Liver (tissue), 9 donors: ENCODE measurements around the gene S1PR4. TPM values are rescaled to one million over a fixed set of nuclear protein-coding genes. Genes with fewer than 3 reads are reported as not detected.

Source experiments
- DNase-seq: peaks from one replicate; pipeline ENCODE4 v3.0.0-alpha.2; 2017; ENCODE audit warnings: low spot score
- H3K27ac ChIP-seq, 2 donors: one replicate each; pipeline ENCODE4 v1.7.0; 2013; ENCODE audit warnings: inconsistent platforms in 2 of 2, low read length in 2 of 2, control low read depth in 1 of 2, low read depth in 1 of 2, mild to moderate bottlenecking in 1 of 2
- H3K27me3 ChIP-seq, 4 donors: one replicate each; pipeline versions ENCODE4 v1.6.1 to v1.7.0; 2013; ENCODE audit warnings: low read length in 3 of 4, inconsistent platforms in 1 of 4, mild to moderate bottlenecking in 1 of 4, moderate library complexity in 1 of 4; ENCODE audit not compliant: control insufficient read depth in 4 of 4, insufficient read depth in 4 of 4
- H3K36me3 ChIP-seq, 4 donors: one replicate each; pipeline versions ENCODE4 v1.6.1 to v1.7.0; 2013; ENCODE audit warnings: low read length in 3 of 4, mild to moderate bottlenecking in 3 of 4, low read depth in 1 of 4, moderate library complexity in 1 of 4; ENCODE audit not compliant: control insufficient read depth in 4 of 4, insufficient read depth in 3 of 4
- H3K4me1 ChIP-seq, 4 donors: one replicate each; pipeline versions ENCODE4 v1.6.1 to v1.7.0; 2013; ENCODE audit warnings: low read length in 3 of 4, mild to moderate bottlenecking in 3 of 4, moderate library complexity in 1 of 4; ENCODE audit not compliant: control insufficient read depth in 4 of 4, insufficient read depth in 4 of 4
- H3K4me3 ChIP-seq, 3 donors: one replicate each; pipeline versions ENCODE4 v1.6.1 to v1.7.0; 2013; ENCODE audit warnings: low read length in 3 of 3, control low read depth in 1 of 3, low read depth in 1 of 3, mild to moderate bottlenecking in 1 of 3
- H3K9ac ChIP-seq, 2 donors: one replicate each; pipeline ENCODE4 v1.7.0; 2013; ENCODE audit warnings: low read length in 2 of 2, mild to moderate bottlenecking in 2 of 2, moderate library complexity in 2 of 2, control low read depth in 1 of 2, low read depth in 1 of 2
- H3K9me3 ChIP-seq, 4 donors: one replicate each; pipeline versions ENCODE4 v1.6.1 to v1.7.0; 2013; ENCODE audit warnings: low read length in 3 of 4; ENCODE audit not compliant: control insufficient read depth in 4 of 4
- FOXA2 ChIP-seq: IDR thresholded peaks from 2 replicates; pipeline ENCODE4 v1.6.1; 2016; ENCODE audit warnings: antibody characterized with exemption
- GABPA ChIP-seq, 2 donors: IDR thresholded peaks in 1 of 2; conservative IDR thresholded peaks in 1 of 2; 2 replicates each; pipeline ENCODE4 v1.6.1; 2016; ENCODE audit warnings: antibody characterized with exemption in 2 of 2, mild to moderate bottlenecking in 1 of 2, moderate library complexity in 1 of 2
- HNF4A ChIP-seq, 2 donors: conservative IDR thresholded peaks; 2 replicates each; pipeline ENCODE4 v1.6.1; 2016; ENCODE audit warnings: antibody characterized with exemption in 2 of 2, mild to moderate bottlenecking in 2 of 2
- HNF4G ChIP-seq: IDR thresholded peaks from 2 replicates; pipeline ENCODE4 v1.6.1; 2016; ENCODE audit warnings: antibody characterized with exemption
- JUND ChIP-seq, 2 donors: IDR thresholded peaks; 2 replicates each; pipeline ENCODE4 v1.6.1; 2016; ENCODE audit warnings: antibody characterized with exemption in 2 of 2
- NR2F2 ChIP-seq: IDR thresholded peaks from 2 replicates; pipeline ENCODE4 v1.6.1; 2016; ENCODE audit warnings: antibody characterized with exemption
- RXRA ChIP-seq, 2 donors: IDR thresholded peaks; 2 replicates each; pipeline ENCODE4 v1.6.1; 2017 to 2018; ENCODE audit warnings: antibody characterized with exemption in 2 of 2, mild to moderate bottlenecking in 1 of 2
- SP1 ChIP-seq: IDR thresholded peaks from 2 replicates; pipeline ENCODE4 v1.6.1; 2018; ENCODE audit warnings: antibody characterized with exemption, mild to moderate bottlenecking
- WGBS: extraction: QIAGEN DNeasy Blood & Tissue Kit; methylation state at CpG from one replicate; pipeline ENCODE4 v1.1.7; 2013; 5-methylcytosine and 5-hydroxymethylcytosine counted together
- polyA plus RNA-seq, 2 donors: library from polyadenylated mRNA; stranded (reverse) in 1 of 2; unstranded in 1 of 2; fragments of 200-250 nt in 1 of 2; fragments of >200 nt in 1 of 2; fragmentation: Nextera tagmentation in 1 of 2; extraction: Ambion mirVana in 1 of 2; gene quantifications; one replicate each; pipeline versions ENCODE4 v1.2.1 to v1.2.3, GENCODE V29; 2013 to 2015
- total RNA-seq, 2 donors: library from RNA; depleted of rRNA; stranded (reverse); fragments of >200 nt; gene quantifications; one replicate each; pipeline ENCODE4 v1.2.3, GENCODE V29; 2014
- TF ChIP-seq, protein P1 (sequence below): IDR thresholded peaks from 2 replicates; pipeline ENCODE4 v1.6.1; 2016; ENCODE audit warnings: antibody characterized with exemption
- TF ChIP-seq, protein P2 (sequence below): IDR thresholded peaks from 2 replicates; pipeline ENCODE4 v1.6.1; 2016; ENCODE audit warnings: antibody characterized with exemption
- TF ChIP-seq, protein P3 (sequence below): IDR thresholded peaks from 2 replicates; pipeline ENCODE4 v1.6.1; 2016; ENCODE audit warnings: antibody characterized with exemption, mild to moderate bottlenecking
- TF ChIP-seq, protein P4 (sequence below): IDR thresholded peaks from 2 replicates; pipeline ENCODE4 v1.6.1; 2016; ENCODE audit warnings: antibody characterized with exemption
- donor health status: healthy.
- donor health status: healthy.
- donor health status: healthy.
- donor health status: healthy.
- donor health status: healthy.

The S1PR4 gene
- total and polyA plus RNA-seq, 4 donors = 0.93 to 11.0 (median 2.1) TPM

DNA sequence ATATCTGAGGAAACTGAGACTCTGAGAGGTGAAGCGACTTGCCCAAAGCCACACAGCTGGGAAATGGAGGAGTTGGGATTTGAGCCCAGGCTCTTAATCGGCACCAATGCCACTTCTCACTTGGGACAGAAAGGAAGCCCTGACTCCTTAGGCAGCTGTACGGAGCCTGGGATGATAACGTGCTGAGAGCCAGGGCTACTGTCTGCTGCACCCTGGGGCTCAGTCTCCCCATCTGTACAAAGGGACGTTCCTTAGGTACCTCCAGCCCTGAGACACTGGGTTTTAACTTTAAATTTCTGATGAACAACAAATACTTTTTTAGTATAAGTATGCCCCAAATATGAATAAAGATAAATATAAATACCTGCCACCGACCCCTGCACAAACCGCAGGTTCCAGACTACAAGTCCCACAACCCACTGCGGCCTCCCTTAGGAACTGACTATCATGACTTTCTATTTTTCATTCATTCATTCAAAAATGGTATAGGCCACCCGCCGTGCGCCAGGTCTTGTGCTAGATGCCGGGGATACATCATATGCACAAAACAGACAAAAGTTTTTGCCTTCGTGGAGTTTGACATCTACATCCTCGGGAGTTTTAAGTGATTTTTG lies 6.4 kb downstream of the S1PR4 start (continued):
- TF ChIP-seq SP1 (no peak), HNF4G (no peak)

DNA sequence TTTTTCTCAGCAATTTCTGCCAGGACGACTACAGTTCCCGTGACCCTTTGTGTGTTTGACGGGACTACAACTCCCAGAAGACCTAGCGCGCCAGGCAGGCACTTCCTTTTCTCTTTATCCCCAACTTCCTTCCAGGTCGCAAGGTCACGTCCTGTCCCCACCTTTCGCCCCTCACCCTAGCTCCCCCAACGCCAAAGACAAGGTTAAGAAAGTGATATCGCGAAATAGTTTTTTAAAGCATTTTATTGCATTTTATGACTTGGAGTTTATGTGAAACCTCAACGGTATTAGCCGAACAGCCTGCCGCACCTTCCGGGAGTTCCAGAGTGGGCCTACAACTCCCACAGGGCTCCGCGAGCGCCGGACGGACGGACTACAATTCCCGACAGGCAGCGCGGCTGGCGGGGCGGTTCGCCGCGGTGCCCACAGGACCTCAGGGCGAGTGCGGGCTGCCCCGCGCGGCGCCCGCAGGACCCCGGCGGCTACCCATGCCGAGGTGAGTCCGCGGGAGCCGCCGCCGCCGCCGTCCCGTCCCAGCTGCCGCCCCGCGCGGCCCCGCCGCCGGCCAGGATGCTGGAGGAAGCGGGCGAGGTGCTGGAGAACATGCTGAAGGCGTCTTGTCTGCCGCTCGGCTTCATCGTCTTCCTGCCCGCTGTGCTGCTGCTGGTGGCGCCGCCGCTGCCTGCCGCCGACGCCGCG lies 7.0 kb downstream of the S1PR4 start, which contains the start of gene NCLN:
Gene NCLN (plus strand): TSS at position 470 of the 699 bp plus-strand sequence. CDS start 101 bp downstream, at position 571.
- H3K4me3 ChIP-seq = peak within 1 kb of the TSS; percentile 81 to 98 (median 86)
- H3K4me1 ChIP-seq = peaks cover 8 to 28% (median 21%) of the 10 kb centered on the region in 4 donors
- peak; percentile 98 for DNase-seq
- WGBS = under 1% methylated on average over 69 of the region's 69 CpGs
- no peaks in the 10 kb centered on the region for H3K27me3 ChIP-seq
- H3K9ac ChIP-seq = peak within 1 kb of the TSS; percentile 80 to 93
- TF ChIP-seq RXRA (IDR thresholded peaks at IDR 0.05) = peak; percentile 82 to 91
- TF ChIP-seq, protein P1, sequence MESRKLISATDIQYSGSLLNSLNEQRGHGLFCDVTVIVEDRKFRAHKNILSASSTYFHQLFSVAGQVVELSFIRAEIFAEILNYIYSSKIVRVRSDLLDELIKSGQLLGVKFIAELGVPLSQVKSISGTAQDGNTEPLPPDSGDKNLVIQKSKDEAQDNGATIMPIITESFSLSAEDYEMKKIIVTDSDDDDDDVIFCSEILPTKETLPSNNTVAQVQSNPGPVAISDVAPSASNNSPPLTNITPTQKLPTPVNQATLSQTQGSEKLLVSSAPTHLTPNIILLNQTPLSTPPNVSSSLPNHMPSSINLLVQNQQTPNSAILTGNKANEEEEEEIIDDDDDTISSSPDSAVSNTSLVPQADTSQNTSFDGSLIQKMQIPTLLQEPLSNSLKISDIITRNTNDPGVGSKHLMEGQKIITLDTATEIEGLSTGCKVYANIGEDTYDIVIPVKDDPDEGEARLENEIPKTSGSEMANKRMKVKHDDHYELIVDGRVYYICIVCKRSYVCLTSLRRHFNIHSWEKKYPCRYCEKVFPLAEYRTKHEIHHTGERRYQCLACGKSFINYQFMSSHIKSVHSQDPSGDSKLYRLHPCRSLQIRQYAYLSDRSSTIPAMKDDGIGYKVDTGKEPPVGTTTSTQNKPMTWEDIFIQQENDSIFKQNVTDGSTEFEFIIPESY = no peak
- TF ChIP-seq JUND (IDR thresholded peaks at IDR 0.05) = no peak
- peak; percentile 60 for TF ChIP-seq SP1
- TF ChIP-seq FOXA2 = no peak
- TF ChIP-seq, protein P2, sequence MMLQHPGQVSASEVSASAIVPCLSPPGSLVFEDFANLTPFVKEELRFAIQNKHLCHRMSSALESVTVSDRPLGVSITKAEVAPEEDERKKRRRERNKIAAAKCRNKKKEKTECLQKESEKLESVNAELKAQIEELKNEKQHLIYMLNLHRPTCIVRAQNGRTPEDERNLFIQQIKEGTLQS = no peak
- peak; percentile 82 to 94 for TF ChIP-seq GABPA (IDR thresholded peaks at IDR 0.05 in 1 of 2, conservative IDR thresholded peaks at IDR 0.05 in 1 of 2)
- TF ChIP-seq, protein P3, sequence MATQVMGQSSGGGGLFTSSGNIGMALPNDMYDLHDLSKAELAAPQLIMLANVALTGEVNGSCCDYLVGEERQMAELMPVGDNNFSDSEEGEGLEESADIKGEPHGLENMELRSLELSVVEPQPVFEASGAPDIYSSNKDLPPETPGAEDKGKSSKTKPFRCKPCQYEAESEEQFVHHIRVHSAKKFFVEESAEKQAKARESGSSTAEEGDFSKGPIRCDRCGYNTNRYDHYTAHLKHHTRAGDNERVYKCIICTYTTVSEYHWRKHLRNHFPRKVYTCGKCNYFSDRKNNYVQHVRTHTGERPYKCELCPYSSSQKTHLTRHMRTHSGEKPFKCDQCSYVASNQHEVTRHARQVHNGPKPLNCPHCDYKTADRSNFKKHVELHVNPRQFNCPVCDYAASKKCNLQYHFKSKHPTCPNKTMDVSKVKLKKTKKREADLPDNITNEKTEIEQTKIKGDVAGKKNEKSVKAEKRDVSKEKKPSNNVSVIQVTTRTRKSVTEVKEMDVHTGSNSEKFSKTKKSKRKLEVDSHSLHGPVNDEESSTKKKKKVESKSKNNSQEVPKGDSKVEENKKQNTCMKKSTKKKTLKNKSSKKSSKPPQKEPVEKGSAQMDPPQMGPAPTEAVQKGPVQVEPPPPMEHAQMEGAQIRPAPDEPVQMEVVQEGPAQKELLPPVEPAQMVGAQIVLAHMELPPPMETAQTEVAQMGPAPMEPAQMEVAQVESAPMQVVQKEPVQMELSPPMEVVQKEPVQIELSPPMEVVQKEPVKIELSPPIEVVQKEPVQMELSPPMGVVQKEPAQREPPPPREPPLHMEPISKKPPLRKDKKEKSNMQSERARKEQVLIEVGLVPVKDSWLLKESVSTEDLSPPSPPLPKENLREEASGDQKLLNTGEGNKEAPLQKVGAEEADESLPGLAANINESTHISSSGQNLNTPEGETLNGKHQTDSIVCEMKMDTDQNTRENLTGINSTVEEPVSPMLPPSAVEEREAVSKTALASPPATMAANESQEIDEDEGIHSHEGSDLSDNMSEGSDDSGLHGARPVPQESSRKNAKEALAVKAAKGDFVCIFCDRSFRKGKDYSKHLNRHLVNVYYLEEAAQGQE = no peak
- TF ChIP-seq, protein P4, sequence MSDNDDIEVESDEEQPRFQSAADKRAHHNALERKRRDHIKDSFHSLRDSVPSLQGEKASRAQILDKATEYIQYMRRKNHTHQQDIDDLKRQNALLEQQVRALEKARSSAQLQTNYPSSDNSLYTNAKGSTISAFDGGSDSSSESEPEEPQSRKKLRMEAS = no peak
- TF ChIP-seq HNF4G = no peak
- peak; percentile 100 for TF ChIP-seq NR2F2
- peak in 1 of 2 donors; percentile 25 for TF ChIP-seq HNF4A (conservative IDR thresholded peaks at IDR 0.05)
- H3K27ac ChIP-seq = peak within 1 kb of the TSS; percentile 95 to 97
- H3K36me3 ChIP-seq = peaks cover 0 to 3% (median 0%) of the 10 kb centered on the region in 4 donors
- no peaks in the 10 kb centered on the region for H3K9me3 ChIP-seq

DNA sequence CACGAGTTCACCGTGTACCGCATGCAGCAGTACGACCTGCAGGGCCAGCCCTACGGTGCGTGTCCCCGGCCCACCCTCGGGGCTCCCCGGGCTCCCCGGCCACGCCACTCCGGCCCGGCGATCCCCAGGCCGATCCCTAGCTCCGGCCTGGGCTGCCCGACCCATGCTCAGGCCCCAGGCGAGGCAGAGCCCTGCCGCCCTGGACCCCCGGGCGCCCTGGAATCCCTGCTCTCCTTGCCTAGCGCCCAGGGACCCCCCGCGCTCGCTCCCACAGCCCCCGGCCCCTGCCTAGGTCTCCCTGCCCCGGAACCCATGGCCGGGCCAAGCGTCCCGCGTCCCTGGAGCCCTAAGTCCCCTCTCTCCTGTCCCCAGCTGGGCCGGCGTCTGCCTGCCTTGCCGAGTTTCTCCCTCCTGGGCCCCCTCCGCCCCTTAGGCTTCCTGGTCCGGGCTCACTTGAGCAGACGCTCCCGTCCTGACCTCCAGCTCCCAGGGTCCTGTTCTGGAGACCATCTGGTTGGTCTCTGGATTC lies 7.7 kb downstream of the S1PR4 start:
- DNase-seq = no peak
- peak overlapping the region in 1 of 2 donors; percentile 80 for H3K9ac ChIP-seq

More for the DNA sequence above, 7.7 kb downstream of the S1PR4 start:
- no peaks in the 10 kb centered on the region for H3K27me3 ChIP-seq
- no peaks in the 10 kb centered on the region for H3K9me3 ChIP-seq
- peaks cover 8 to 28% (median 21%) of the 10 kb centered on the region in 4 donors for H3K4me1 ChIP-seq
- peaks cover 0 to 3% (median 0%) of the 10 kb centered on the region in 4 donors for H3K36me3 ChIP-seq
- TF ChIP-seq NR2F2 (no peak), JUND (IDR thresholded peaks at IDR 0.05) (no peak), HNF4G (no peak)
- TF ChIP-seq, protein P4 = no peak
- TF ChIP-seq, protein P1 = no peak
- H3K27ac ChIP-seq = peak overlapping the region; percentile 64 to 97
- peak overlapping the region; percentile 81 to 98 (median 86) for H3K4me3 ChIP-seq
- WGBS = under 1% methylated on average over 38 of the region's 38 CpGs
